Neural cell (in vitro differentiated cells): ENCODE measurements around the gene AGPAT2. TPM values are rescaled to one million over a fixed set of nuclear protein-coding genes. Genes with fewer than 3 reads are reported as not detected.

Experiments used
- H2AFZ ChIP-seq: fragments of 200-600, 300-800 bp; sonication (generic), shearing (Covaris generic); 2 replicates; pipeline ENCODE4 v1.6.0; 2014; ENCODE audit warnings: low read depth, mild to moderate bottlenecking, antibody characterized with exemption, low read length, moderate library complexity
- H3F3A ChIP-seq: fragments of 200-600 bp; shearing (Covaris generic); 2 replicates; pipeline ENCODE4 v1.6.1; 2016; ENCODE audit warnings: mild to moderate bottlenecking, moderate library complexity, mixed read lengths, antibody characterized with exemption, low read length; ENCODE audit not compliant: insufficient read depth, poor library complexity, severe bottlenecking
- H3K27ac ChIP-seq: fragments of 200-600, 300-800 bp; sonication (generic), shearing (Covaris generic); 2 replicates; pipeline ENCODE4 v1.5.1; 2014; ENCODE audit warnings: mild to moderate bottlenecking, low read length, moderate library complexity
- H3K27me3 ChIP-seq: fragments of 300-800, 200-600 bp; sonication (generic), shearing (Covaris generic); 2 replicates; pipeline ENCODE4 v1.6.0; 2014; ENCODE audit warnings: mild to moderate bottlenecking, low read depth, low read length, moderate library complexity; ENCODE audit not compliant: insufficient read depth
- H3K36me3 ChIP-seq: fragments of 300-800, 200-600 bp; sonication (generic), shearing (Covaris generic); 2 replicates; pipeline ENCODE4 v1.5.1; 2014; ENCODE audit warnings: mild to moderate bottlenecking, antibody characterized with exemption, low read length, moderate library complexity; ENCODE audit not compliant: insufficient read depth
- H3K4me2 ChIP-seq: fragments of 300-800, 200-600 bp; sonication (generic), shearing (Covaris generic); 2 replicates; pipeline ENCODE4 v1.6.0; 2014; ENCODE audit warnings: mild to moderate bottlenecking, low read length
- H3K4me3 ChIP-seq: fragments of 300-800, 200-600 bp; sonication (generic), shearing (Covaris generic); 2 replicates; pipeline ENCODE4 v1.5.1; 2014; ENCODE audit warnings: mild to moderate bottlenecking, low read length, moderate library complexity
- H3K79me2 ChIP-seq: fragments of 200-600 bp; shearing (Covaris generic); replicated peaks from 2 replicates; pipeline ENCODE4 v1.6.0; 2014; ENCODE audit warnings: mild to moderate bottlenecking, low read length, moderate library complexity; ENCODE audit not compliant: insufficient read depth
- H3K9ac ChIP-seq: fragments of 300-800, 200-600 bp; sonication (generic), shearing (Covaris generic); 2 replicates; pipeline ENCODE4 v1.6.1; 2016; ENCODE audit warnings: mild to moderate bottlenecking, low read length, mixed read lengths
- H3K9me2 ChIP-seq: fragments of 200-600 bp; shearing (Covaris generic); 2 replicates; pipeline ENCODE4 v1.6.1; 2016; ENCODE audit warnings: mild to moderate bottlenecking, low read length, mixed read lengths; ENCODE audit not compliant: insufficient read depth
- H3K9me3 ChIP-seq: fragments of 200-600, 300-800 bp; sonication (generic), shearing (Covaris generic); 2 replicates; pipeline ENCODE4 v1.6.1; 2016; ENCODE audit warnings: mild to moderate bottlenecking, mixed run types, low read length, moderate library complexity, mixed read lengths
- H4K20me1 ChIP-seq: fragments of 200-600 bp; shearing (Covaris generic); 2 replicates; pipeline ENCODE4 v1.6.1; 2016; ENCODE audit warnings: mild to moderate bottlenecking, mixed run types; ENCODE audit not compliant: insufficient read depth
- CTCF ChIP-seq: fragments of 450-650 bp; IDR thresholded peaks from 2 replicates; pipeline ENCODE4 v1.5.1; 2014; ENCODE audit warnings: antibody characterized with exemption, mild to moderate bottlenecking, moderate library complexity; ENCODE audit not compliant: poor library complexity, severe bottlenecking
- EP300 ChIP-seq: fragments of 450-650 bp; conservative IDR thresholded peaks from 2 replicates; pipeline ENCODE4 v1.6.1; 2014; ENCODE audit warnings: antibody characterized with exemption, mild to moderate bottlenecking, moderate library complexity; ENCODE audit not compliant: poor library complexity, severe bottlenecking
- EZH2 ChIP-seq: fragments of 200-600, 300-800 bp; shearing (Covaris generic), sonication (generic); IDR thresholded peaks from 2 replicates; pipeline ENCODE4 v1.6.1; 2014; ENCODE audit warnings: antibody characterized with exemption, low read length, borderline replicate concordance, mild to moderate bottlenecking; ENCODE audit not compliant: insufficient read depth, poor library complexity, severe bottlenecking
- MXI1 ChIP-seq: fragments of 450-650 bp; conservative IDR thresholded peaks from 2 replicates; pipeline ENCODE4 v1.6.1; 2014; ENCODE audit warnings: antibody characterized with exemption, mild to moderate bottlenecking; ENCODE audit not compliant: poor library complexity, severe bottlenecking
- POLR2AphosphoS5 ChIP-seq: IDR thresholded peaks from 2 replicates; pipeline ENCODE4 v1.6.1; 2012
- RAD21 ChIP-seq: fragments of 450-650 bp; conservative IDR thresholded peaks from 2 replicates; pipeline ENCODE4 v1.6.1; 2014; ENCODE audit warnings: antibody characterized with exemption, mild to moderate bottlenecking, moderate library complexity
- REST ChIP-seq: IDR thresholded peaks from 2 replicates; pipeline ENCODE4 v1.6.1; 2012; ENCODE audit warnings: borderline replicate concordance
- SMC3 ChIP-seq: fragments of 450-650 bp; conservative IDR thresholded peaks from 2 replicates; pipeline ENCODE4 v1.6.1; 2014; ENCODE audit warnings: antibody characterized with exemption, mild to moderate bottlenecking, moderate library complexity; ENCODE audit not compliant: poor library complexity
- TAF1 ChIP-seq: IDR thresholded peaks from 2 replicates; pipeline ENCODE4 v1.6.1; 2012; ENCODE audit warnings: low read depth
- polyA plus RNA-seq: library from polyadenylated mRNA; depleted of rRNA; stranded (reverse); fragments of >200 nt; gene quantifications from 2 replicates; pipeline ENCODE4 v1.2.3, GENCODE V29; 2014

Gene AGPAT2
- polyA plus RNA-seq, 1 donor from 2014 or later: 1.3 TPM

DNA sequence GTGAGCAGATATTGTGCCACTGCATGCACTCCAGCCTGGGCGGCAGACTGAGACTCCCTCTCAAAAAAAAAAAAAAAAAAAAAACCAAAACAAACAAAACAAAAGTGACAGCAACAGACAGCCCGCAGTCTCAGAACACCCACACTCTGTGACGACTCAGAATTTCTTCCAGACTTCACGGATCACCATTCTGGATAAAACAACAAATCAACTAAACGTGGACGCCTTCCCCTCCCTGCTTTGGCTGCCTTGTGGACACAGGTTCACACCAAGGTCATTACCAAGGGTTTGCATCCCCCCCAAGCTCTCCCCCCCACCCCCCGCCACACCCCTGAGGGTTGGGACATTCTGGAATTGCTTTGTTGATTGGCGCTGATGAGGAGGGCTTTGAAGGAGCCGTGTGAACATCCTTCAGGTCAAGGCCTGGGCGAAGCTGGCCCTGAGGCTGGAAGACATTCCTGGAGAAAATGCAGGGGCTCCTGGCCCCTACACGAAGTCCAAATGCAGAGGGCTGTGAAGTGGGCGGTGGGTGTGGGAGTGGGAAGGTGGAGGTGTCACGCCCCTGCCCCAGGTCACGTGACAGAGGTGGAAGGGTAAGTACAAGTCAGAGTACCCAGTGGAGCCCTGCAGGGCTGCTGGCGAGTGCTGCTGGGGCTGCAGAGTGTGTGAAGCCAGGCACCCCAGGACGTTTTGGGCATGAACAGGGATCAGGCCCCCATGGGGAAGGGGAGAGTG is 45.4 kb upstream of the AGPAT2 start:
- H3K4me2 ChIP-seq: no peak overlapping the region
- no peak overlapping the region for H2AFZ ChIP-seq
- no peaks in the 10 kb centered on the region for H3K36me3 ChIP-seq
- H3K9me2 ChIP-seq: no peaks in the 10 kb centered on the region
- TF ChIP-seq MXI1 (no peak), RAD21 (no peak), CTCF (no peak), POLR2AphosphoS5 (no peak), TAF1 (no peak), REST (no peak)
- no peaks in the 10 kb centered on the region for H3K79me2 ChIP-seq
- no peaks in the 10 kb centered on the region for H4K20me1 ChIP-seq
- H3K27ac ChIP-seq: no peak overlapping the region
- no peaks in the 10 kb centered on the region for H3K9me3 ChIP-seq
- no peak overlapping the region for H3K9ac ChIP-seq
- H3K4me3 ChIP-seq: no peak overlapping the region
- H3F3A ChIP-seq: no peaks in the 10 kb centered on the region
- peaks cover 8% of the 10 kb centered on the region for H3K27me3 ChIP-seq

DNA sequence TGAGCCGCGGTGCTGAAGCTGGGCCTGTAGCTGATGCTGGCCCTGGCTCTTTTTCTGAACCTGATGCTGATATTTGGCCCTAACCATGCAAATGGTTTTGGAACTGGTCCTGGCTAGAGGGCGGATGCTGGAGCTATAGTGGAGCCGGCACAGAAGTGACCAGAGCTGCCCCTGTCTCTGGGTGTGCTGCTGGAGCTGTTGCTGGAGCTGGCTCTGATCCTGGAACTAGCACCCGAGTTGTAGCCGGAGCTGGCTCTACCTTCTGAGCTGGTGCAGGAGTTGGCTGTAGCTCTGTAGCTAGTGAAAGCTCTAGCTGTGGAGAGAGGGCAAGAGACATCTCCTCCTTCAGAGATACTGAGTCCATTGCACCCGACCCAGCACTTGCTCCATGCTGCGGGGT is 42.7 kb upstream of the AGPAT2 start:
- H4K20me1 ChIP-seq: peaks cover 10% of the 10 kb centered on the region

More for the DNA sequence above, 42.7 kb upstream of the AGPAT2 start:
- Histone ChIP-seq H3K9me3 (no peaks in the 10 kb centered on the region), H2AFZ (no peak overlapping the region), H3K27ac (no peak overlapping the region), H3K27me3 (peaks cover 8% of the 10 kb centered on the region), H3K79me2 (peaks cover 18% of the 10 kb centered on the region), H3K4me3 (no peak overlapping the region), H3K36me3 (no peaks in the 10 kb centered on the region), H3K9ac (no peak overlapping the region), H3F3A (no peaks in the 10 kb centered on the region), H3K4me2 (no peak overlapping the region), H3K9me2 (no peaks in the 10 kb centered on the region)
- TF ChIP-seq MXI1 (no peak), TAF1 (no peak), CTCF (no peak), RAD21 (no peak), EZH2 (no peak), REST (no peak), POLR2AphosphoS5 (no peak), EP300 (no peak), SMC3 (no peak)
